ENCODE results near the gene PYGB.

The PYGB gene

DNA sequence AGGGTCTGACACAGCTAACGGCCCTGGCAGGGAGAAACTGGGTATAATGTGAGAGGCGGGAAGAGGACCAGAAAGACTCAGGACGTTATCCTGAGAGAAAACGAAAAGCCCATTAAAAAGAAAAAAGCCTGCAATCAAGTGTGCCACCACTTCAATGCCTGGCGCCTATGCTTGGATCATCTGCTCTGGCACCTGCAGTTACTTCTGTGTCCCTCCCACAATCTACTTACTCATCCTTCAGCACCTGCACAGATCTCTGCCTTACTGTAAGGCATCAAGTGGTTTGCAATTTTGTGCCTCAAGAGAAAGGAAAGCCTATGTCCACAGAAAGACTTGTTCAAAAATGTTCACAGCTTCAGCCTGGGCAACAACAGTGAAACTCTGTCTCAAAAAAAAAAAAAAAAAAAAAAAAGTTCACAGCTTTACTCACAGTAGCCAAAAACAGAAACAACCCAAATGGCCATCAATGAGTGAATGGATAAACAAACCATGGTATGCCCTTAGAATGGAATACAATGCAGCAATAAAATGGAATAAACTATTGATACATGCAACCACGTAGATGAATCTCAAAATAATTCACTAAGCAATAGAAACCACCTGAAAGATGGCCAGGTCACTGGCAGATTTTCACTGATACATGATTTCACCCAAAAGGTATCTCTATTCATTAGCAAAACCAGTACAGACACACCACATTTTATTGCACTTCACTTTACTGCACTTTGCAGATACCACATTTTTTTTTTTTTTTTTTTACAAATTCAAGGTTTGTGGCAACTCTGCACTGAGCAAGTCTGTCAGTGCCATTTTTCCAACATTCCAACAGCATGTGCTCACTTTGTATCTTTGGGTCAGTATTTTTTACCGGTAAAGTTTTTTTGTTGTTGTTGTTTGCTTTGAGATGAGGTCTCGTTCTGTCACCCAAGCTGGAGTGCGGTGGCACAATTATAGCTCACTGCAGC lies 94.1 kb downstream of the PYGB start:
- no peak for FAIRE-seq

DNA sequence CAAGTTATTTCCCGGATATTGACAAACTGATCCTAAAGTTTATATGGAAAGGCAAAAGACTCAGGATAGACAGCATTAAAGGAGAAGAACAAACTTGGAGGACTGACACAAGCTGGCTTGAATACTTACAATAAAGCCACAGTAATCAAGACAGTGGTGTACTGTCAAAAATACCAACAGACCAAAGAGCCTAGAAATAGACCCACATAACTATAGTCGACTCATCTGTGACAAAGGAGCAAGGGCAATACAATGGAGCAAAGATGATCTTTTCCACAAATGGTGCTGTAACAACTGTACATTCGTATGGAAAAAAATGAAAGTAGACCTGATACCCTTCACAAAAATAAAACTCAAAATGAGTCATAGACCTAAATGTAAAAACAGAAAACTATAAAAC lies 96.7 kb downstream of the PYGB start:
- FAIRE-seq = no peak

DNA sequence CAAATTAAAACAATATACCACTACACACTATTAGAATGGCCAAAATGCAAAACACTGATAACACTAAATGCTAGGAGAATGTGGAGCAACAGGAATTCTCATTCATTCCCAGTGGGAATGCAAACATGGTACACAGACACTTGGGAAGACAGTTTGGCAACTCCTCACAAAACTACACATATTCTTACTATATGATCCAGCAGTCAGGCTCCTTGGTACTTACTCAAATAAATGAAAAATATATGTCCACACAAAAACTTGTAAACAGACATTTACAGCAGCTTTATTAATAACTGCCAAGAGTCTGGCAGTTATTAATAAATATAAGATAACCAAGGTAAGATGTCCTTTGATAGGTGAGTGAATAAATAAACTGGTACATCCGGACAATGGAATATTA lies 97.8 kb downstream of the PYGB start:
- FAIRE-seq = no peak

DNA sequence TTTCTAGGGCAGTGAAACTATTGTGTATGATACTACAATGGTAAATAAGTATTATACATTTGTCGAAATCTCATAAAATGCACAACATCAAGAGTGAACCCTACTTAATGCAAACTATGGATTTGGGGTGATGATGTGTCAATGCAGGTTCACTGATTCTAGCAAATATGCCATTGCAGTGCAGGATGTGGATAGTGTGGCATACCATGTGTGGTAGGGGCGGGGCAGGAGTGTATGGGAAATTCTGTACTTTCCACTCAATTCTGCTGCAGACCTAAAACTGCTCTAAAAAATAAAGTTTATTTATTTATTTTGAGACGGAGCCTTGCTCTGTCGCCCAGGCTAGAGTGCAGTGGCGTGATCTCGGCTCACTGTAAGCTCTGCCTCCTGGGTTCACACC lies 98.5 kb downstream of the PYGB start:
- FAIRE-seq = no peak

Data from TTC549 (cell line).